Measurements from ENCODE around the gene ADGRE3. TPM values are rescaled to one million over a fixed set of nuclear protein-coding genes. Genes with fewer than 3 reads are reported as not detected.

ADGRE3 gene
- total and polyA plus RNA-seq, 2 of the 8 experiments (the other 6 are each of a cell fraction or from before 2014, with no cell fraction given): not detected

DNA sequence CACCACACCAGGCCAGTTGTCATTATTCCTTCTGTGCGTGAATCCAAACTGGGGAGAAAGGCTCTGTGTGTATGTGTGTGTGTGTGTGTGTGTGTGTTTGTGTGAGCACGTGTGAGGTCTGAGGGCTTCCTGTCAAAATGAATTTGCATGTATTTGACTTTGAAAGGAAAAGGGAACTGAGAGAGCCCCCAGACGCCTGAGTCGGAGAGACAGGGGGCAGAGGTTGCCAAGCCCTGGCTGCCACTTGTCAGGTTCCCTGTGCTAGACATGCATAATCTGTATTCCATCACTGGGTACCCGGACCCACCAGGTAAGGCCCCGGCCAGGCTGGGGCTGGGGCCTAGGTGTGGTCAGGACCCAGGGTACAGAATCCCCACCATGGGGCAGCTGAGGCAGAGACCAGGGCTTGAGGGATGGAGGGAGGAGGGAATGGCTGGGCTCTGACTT, 91.7 kb downstream of the ADGRE3 start, which contains the start of gene CLEC17A:
CLEC17A (plus strand) TSS at position 191 of the 447 bp plus-strand sequence; CDS start at position 268, 77 bp downstream.
- WGBS, 2 experiments (ENCODE audit: extremely low coverage in 1 of 2, insufficient coverage in 1 of 2, insufficient read length in 1 of 2, insufficient replicate concordance in 2 of 2, low coverage in 1 of 2, low lambda C conversion rate in 2 of 2, missing lambda C conversion rate in 1 of 2): 76% methylated on average over 6 of the region's 6 CpGs; no CpG with 5 or more reads in 1 of the 2 experiments

More for the DNA sequence above, 91.7 kb downstream of the ADGRE3 start, which contains the start of gene CLEC17A:
- no peak within 1 kb of the TSS for H3K9ac ChIP-seq (replicated peaks in 1 of 4; ENCODE audit: extremely low read depth in 1 of 4, low read depth in 3 of 4, low read length in 3 of 4)
- H4K20me1 ChIP-seq (replicated peaks in 1 of 2; ENCODE audit: control insufficient read depth in 1 of 2, insufficient read depth in 2 of 2, low read length in 2 of 2): no peaks in the 10 kb centered on the region
- H2AFZ ChIP-seq (ENCODE audit: low read length): no peak within 1 kb of the TSS
- H3K18ac ChIP-seq (ENCODE audit: extremely low read depth, low read length): no peak within 1 kb of the TSS
- H4K5ac ChIP-seq (ENCODE audit: insufficient read length, low read depth, low read length): no peak within 1 kb of the TSS
- no peak for TF ChIP-seq SRF (IDR thresholded peaks at IDR 0.05; ENCODE audit: low read depth, low read length)
- TF ChIP-seq RFX5 (IDR thresholded peaks at IDR 0.05; ENCODE audit: borderline replicate concordance, low read depth, low read length): no peak
- TF ChIP-seq, protein P1, sequence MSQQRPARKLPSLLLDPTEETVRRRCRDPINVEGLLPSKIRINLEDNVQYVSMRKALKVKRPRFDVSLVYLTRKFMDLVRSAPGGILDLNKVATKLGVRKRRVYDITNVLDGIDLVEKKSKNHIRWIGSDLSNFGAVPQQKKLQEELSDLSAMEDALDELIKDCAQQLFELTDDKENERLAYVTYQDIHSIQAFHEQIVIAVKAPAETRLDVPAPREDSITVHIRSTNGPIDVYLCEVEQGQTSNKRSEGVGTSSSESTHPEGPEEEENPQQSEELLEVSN (IDR thresholded peaks at IDR 0.05): no peak
- H2BK20ac ChIP-seq (ENCODE audit: low read length): no peak within 1 kb of the TSS
- no peak within 1 kb of the TSS for H3K14ac ChIP-seq (ENCODE audit: insufficient read length)
- H2BK15ac ChIP-seq (ENCODE audit: low read length): no peak within 1 kb of the TSS
- H2BK5ac ChIP-seq (ENCODE audit: low read depth, low read length): no peak within 1 kb of the TSS
- DNase-seq (ENCODE audit: low read depth in 1 of 2, low spot score in 2 of 2): no peak
- H3K27ac ChIP-seq (ENCODE audit: low read depth, low read length): no peak within 1 kb of the TSS
- H3K4ac ChIP-seq (replicated peaks; ENCODE audit: insufficient read length, low read depth, low read length): no peak within 1 kb of the TSS
- no peak within 1 kb of the TSS for H2AK5ac ChIP-seq (ENCODE audit: low read depth, low read length)
- FAIRE-seq: no peak
- H2BK12ac ChIP-seq (ENCODE audit: low read depth, low read length): no peak within 1 kb of the TSS
- H3K23me2 ChIP-seq (ENCODE audit: low read depth, low read length): no peaks in the 10 kb centered on the region
- H4K91ac ChIP-seq (replicated peaks; ENCODE audit: insufficient read length, low read length): no peak within 1 kb of the TSS
- no peak within 1 kb of the TSS for H3K56ac ChIP-seq (replicated peaks; ENCODE audit: insufficient read length, low read depth, low read length)
- no peak within 1 kb of the TSS for H4K8ac ChIP-seq (ENCODE audit: extremely low read depth, insufficient read depth, low read length)
- no peaks in the 10 kb centered on the region for H3K79me1 ChIP-seq (ENCODE audit: low read depth, low read length)
- H3K9me3 ChIP-seq (ENCODE audit: insufficient read depth in 2 of 2, low read depth in 1 of 2, low read length in 1 of 2): peaks cover 0 to 11% of the 10 kb centered on the region in 2 experiments; a peak in 2 of 4 replicates
- H3K4me3 ChIP-seq (ENCODE audit: extremely low read depth in 1 of 4, insufficient read depth in 2 of 4, low read depth in 3 of 4, low read length in 4 of 4): no peak within 1 kb of the TSS
- H3K36me3 ChIP-seq (ENCODE audit: control insufficient read depth in 2 of 4, insufficient read depth in 4 of 4, low read length in 3 of 4): no peaks in the 10 kb centered on the region
- H2BK120ac ChIP-seq (replicated peaks; ENCODE audit: low read depth, low read length): no peak within 1 kb of the TSS
- no peaks in the 10 kb centered on the region for H3K79me2 ChIP-seq (ENCODE audit: control insufficient read depth in 1 of 2, insufficient read depth in 2 of 2, low read length in 2 of 2)
- H3K23ac ChIP-seq (ENCODE audit: insufficient read length): no peak within 1 kb of the TSS
- no peaks in the 10 kb centered on the region for H3K27me3 ChIP-seq (replicated peaks in 1 of 4; ENCODE audit: control insufficient read depth in 3 of 4, extremely low read depth in 1 of 4, insufficient read depth in 3 of 4, low read length in 3 of 4)
- no peaks in the 10 kb centered on the region for H3K4me1 ChIP-seq (replicated peaks in 1 of 4; ENCODE audit: control insufficient read depth in 3 of 4, insufficient read depth in 4 of 4, low read length in 3 of 4)
- no peak within 1 kb of the TSS for H3K4me2 ChIP-seq (ENCODE audit: insufficient read depth in 1 of 2, low read depth in 2 of 2, low read length in 2 of 2)
- POLR2A ChIA-PET (ENCODE audit: partially characterized antibody): no interaction called here
- CTCF ChIA-PET (ENCODE audit: partially characterized antibody): no interaction called here
